GM19463 (cell line): ENCODE results near the gene NIBAN1.
"Not testable (repeated sequence)": the region's sequence is repeated elsewhere in the genome, so short reads cannot be mapped to it uniquely, and the experiment has no call there.

Experiments
- ATAC-seq: cut with Tn5 transposase; IDR thresholded peaks from one replicate; pipeline ENCODE4 v1.9.1; 2021; ENCODE audit warnings: mild to moderate bottlenecking, moderate library complexity; ENCODE audit not compliant: unreplicated experiment

Gene NIBAN1

DNA sequence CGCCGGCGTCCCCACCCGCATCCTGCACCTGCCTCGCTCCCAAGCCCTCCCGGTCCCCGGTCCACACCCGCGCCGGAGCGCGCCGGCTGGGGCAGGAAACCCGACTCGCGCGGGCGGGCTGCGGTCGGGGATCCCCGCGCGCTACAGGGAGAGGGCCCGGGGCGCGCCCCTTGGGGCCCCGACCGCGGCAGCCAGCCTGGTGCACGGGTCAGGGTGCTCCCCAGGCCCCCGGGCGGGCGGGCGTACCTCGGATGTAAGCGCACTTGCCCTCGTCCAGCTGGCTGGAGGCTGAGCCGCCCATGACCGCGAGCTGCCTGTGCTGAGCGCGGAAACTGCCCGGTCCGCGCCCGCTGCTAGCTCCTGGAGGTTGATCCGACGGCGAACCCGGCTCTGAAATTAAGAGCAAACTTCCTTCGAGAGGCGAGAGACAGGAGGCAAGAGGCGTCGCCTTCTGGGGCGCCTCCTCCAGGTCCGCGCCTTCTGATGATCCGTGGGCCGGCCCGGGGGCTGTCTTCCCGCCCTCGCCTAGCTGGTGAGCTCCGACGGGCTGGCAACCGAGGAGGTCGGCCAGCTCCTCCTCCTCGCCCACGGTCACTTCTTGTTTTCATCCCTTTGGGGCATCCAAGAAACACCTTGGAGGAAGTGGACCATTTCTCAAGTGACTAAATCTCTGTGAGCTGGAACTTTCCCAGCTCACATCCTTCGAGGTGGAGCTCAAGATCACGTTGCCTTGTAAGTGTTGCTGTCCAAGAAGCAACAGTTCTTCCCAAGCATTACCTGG lies at the start of gene NIBAN1:
NIBAN1 (minus strand) TSS at position 453 of the 781 bp plus-strand sequence; CDS start at position 301, 152 bp downstream.
- ATAC-seq: peak; percentile 58

- no peak for ATAC-seq
Measured at GRCh38 chr1:185017966-185018365, 43.7 kb upstream of the NIBAN1 start.

GRCh38 chr1:185017338-185017737 lies 43.0 kb upstream of the NIBAN1 start:
- no peak for ATAC-seq

DNA sequence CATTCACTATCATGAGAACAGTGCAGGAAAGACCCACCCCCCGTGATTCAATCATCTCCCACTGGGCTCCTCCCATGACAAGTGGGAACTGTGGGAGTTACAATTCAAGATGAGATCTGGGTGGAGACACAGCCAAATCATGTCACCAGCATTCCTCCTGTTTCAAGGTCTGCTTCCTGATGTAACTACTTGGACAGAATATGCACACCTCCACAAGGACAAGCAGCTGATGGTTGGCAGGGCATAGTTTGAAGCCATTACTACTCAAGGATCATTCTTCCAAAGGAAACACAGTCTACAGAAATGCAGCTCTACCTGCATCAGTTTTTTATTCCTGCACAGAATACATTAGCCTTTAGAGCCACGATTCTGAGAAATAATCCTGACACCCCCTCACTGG lies 42.6 kb upstream of the NIBAN1 start:
- ATAC-seq: no peak

DNA sequence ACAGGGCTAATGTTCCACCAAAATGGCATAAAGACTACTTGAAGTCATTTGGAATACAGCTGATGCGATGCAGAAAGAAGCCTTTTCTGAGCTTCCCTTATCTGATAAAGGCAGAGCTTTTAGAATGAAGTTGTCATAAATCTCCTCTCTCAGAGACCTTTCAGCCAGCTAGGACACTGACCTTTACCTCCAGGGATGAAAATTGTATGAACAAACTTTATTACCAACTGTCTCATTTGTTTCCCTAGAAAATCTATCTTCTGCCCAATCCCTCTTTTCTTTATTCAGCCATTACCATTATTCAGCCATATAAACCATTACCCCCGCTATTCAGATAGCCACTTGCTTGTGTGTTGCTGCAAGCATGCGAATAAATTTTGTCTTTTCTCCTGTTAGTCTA lies 41.3 kb upstream of the NIBAN1 start:
- ATAC-seq: no peak

GRCh38 chr1:185014941-185015340 lies 40.6 kb upstream of the NIBAN1 start:
- ATAC-seq: no peak

GRCh38 chr1:185010361-185010760 lies 36.1 kb upstream of the NIBAN1 start:
- no peak for ATAC-seq

DNA sequence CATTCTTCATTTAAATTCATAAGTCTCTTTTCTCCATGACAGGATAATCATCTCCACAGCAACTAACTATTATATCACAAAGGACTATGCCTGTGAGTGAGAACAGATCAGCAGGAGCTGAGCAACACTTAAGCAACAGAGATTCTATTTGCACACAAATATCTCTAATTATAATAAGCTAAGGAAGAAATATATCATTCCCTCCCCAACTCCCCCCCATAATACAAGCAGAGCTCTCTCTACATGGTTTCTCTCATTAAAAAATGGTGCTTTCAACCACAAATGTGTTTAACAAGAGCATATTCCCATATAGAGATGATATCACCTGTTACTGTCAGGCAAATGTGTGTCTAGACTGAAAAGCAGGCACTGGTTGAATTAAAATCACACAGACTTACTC lies 34.5 kb upstream of the NIBAN1 start:
- no peak for ATAC-seq

GRCh38 chr1:185001312-185001880 lies 27.1 kb upstream of the NIBAN1 start:
- ATAC-seq: not testable (repeated sequence)

DNA sequence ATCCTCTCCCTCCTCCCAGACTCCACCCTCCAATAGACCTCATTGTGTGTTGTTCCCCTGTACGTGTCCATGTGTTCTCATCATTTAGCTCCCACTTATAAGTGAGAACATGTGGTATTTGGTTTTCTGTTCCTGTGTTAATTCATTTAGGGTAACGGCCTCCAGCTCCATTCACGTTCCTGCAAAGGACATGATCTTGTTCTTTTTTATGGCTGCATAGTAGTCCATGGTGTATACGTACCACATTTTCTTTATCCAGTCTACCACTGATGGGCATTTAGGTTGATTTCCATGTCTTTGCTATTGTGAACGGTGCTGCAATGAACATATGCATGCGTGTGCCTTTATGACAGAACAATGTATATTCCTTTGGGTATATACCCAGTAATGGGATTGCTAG lies 25.7 kb upstream of the NIBAN1 start:
- ATAC-seq: not testable (repeated sequence)

- no peak for ATAC-seq
Measured at GRCh38 chr1:184994301-184994700, 20.0 kb upstream of the NIBAN1 start.

GRCh38 chr1:184992271-184992670 lies 18.0 kb upstream of the NIBAN1 start:
- no peak for ATAC-seq

DNA sequence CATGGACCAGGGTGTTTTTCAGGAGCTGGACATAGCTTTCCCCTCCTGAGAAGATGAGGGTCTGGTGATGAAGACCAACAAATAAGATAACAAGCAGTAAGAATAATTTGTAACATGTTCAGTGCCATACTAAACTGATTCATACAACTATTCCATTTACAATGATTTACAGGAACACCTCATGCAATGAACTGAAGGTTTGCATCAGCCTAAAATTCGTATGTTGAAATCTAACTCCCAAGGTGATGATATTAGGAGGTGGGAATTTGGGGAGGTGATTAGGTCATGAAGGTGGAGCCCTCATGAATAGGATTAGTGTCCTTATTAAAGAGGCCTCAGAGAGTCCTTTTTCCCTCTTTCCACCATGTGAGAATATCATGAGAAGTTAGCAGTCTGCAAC lies 15.9 kb upstream of the NIBAN1 start:
- ATAC-seq: no peak

DNA sequence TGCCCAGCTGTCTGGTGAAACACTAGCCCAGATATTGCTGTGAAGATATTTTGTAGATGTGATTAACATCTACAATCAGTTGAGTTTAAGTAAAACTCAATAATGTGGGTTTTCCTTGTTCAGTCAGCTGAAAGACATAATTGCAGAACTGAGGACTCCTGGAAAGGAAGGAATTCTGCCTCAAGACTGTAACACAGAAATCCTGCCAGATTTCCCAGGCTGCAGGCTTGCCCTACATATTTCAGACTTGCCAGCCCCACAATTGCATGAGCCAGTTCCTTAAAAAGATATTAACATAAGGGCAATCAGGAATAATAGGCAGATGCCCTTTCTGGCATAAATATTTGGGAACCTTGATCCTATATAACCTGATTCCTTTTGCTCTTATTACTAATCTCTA lies 14.2 kb upstream of the NIBAN1 start:
- no peak for ATAC-seq

DNA sequence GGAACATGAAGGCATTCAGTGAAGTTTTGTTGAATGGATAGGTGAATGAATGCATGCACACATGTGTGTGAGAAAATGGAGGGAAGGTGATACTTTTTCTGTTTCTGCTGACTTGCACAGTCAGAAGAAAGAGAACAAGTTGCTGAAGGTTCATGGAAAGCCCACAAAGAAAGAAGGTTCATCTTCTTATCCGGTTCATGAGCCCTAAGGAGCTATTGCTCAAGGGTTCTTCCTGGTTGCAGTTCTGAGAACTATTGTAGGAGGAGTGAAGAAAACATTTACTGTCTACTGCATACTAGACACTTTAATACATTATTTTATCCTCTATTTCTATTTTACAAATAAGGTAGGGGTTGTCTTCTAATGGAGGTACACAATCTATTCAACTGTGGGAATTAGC lies 13.4 kb upstream of the NIBAN1 start:
- no peak for ATAC-seq

DNA sequence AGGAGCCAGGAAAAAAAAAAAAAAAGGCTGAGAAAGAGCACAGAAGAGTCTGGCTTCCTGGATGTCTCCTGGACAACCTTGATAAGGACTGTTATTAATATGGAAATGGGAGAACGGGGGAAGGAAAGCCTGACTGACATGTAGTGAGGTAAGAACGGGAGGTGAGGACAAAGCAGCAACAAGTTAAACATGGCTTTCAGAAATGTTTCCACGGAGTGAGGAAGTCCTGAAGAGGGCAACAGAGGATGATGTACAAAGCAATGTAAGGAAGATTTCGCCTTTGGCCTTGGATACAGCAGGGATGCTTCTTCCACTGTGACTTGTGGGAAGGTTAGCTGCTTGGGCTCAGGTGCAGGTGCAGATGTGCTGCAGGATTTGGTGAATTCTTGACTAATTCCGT lies 11.9 kb upstream of the NIBAN1 start:
- ATAC-seq: no peak

GRCh38 chr1:184982002-184982954 lies 8.0 kb upstream of the NIBAN1 start:
- ATAC-seq: peak; percentile 95

- ATAC-seq: no peak
Measured at GRCh38 chr1:184980726-184981125, 6.4 kb upstream of the NIBAN1 start.

GRCh38 chr1:184975208-184975870 lies 1.0 kb upstream of the NIBAN1 start:
- ATAC-seq: no peak

GRCh38 chr1:184974837-184975115 lies 468 bp upstream of the NIBAN1 start:
- no peak for ATAC-seq
